HepG2 (cell line): Measurements from ENCODE around the gene ENTPD1. TPM values are rescaled to one million over a fixed set of nuclear protein-coding genes. Genes with fewer than 3 reads are reported as not detected.
A peak's percentile ranks its signal among the peaks of the same experiment; 100 is the strongest.

Experiments
- ARID5B ChIP-seq: IDR thresholded peaks from 2 replicates; pipeline ENCODE4 v1.4.0; 2020; ENCODE audit warnings: mild to moderate bottlenecking, missing genetic modification reagents
- LCORL ChIP-seq, 2 experiments: fragments of 450-650 bp in 1 of 2; sonication (generic) in 1 of 2; formaldehyde crosslinking in 1 of 2; IDR thresholded peaks; 2 replicates each; pipeline versions ENCODE4 v1.5.0 to v1.6.1; 2017 to 2020; ENCODE audit warnings: antibody characterized with exemption in 1 of 2, missing genetic modification reagents in 1 of 2
- TARDBP ChIP-seq: sonication (generic); formaldehyde crosslinking; IDR thresholded peaks from 2 replicates; pipeline ENCODE4 v1.8.0; 2022; ENCODE audit warnings: mild to moderate bottlenecking, missing genetic modification reagents
- ZHX1 ChIP-seq: sonication (generic); formaldehyde crosslinking; IDR thresholded peaks from 2 replicates; pipeline ENCODE4 v1.8.1; 2022; ENCODE audit warnings: low read depth, mild to moderate bottlenecking, missing genetic modification reagents
- ZNF574 ChIP-seq: sonication (generic); formaldehyde crosslinking; IDR thresholded peaks from 2 replicates; pipeline ENCODE4 v1.4.0; 2020; ENCODE audit warnings: missing genetic modification reagents
- ZNF646 ChIP-seq: sonication (generic); formaldehyde crosslinking; IDR thresholded peaks from 2 replicates; pipeline ENCODE4 v1.9.0; 2021; ENCODE audit warnings: mild to moderate bottlenecking, missing genetic modification reagents
- ZNF678 ChIP-seq: sonication (generic); formaldehyde crosslinking; IDR thresholded peaks from 2 replicates; pipeline ENCODE4 v1.4.0; 2020; ENCODE audit warnings: mild to moderate bottlenecking, missing genetic modification reagents
- polyA plus RNA-seq, 8 experiments: library from polyadenylated mRNA; depleted of rRNA in 3 of 8; stranded (reverse) in 7 of 8; unstranded in 1 of 8; fragments of >200 nt; fragmentation: Illumina TruSeq in 4 of 8; extraction: Trizol in 4 of 8; gene quantifications; 2 replicates each; pipeline versions ENCODE4 v1.2.1 to v1.2.3, GENCODE V29; 2011 to 2016; ENCODE audit warnings: low read depth in 4 of 8, missing spikeins in 1 of 8, mixed read lengths in 1 of 8; ENCODE audit not compliant: insufficient read depth in 1 of 8
- total RNA-seq, 5 experiments: library from RNA; depleted of rRNA; stranded (reverse); fragments of >200 nt; fragmentation: Illumina TruSeq; extraction: Trizol; gene quantifications; 2 replicates each; pipeline ENCODE4 v1.2.3, GENCODE V29; 2016; ENCODE audit warnings: low read depth in 1 of 5

The ENTPD1 gene
- total and polyA plus RNA-seq, 2 of the 13 experiments (the other 11 are each of a cell fraction or from before 2014, with no cell fraction given): 0.07 TPM

GRCh38 chr10:95836610-95837355 is 80.8 kb downstream of the ENTPD1 start (continued):
- TF ChIP-seq ZNF646 (CRISPR knock-in tag) (0 out of 2 replicates have a peak, but pooled peaks have one; percentile 24), ZNF574 (0 out of 2 replicates have a peak, but pooled peaks have one; percentile 42), TARDBP (CRISPR knock-in tag) (peak; percentile 65; the same call in 1 of the 2 replicates), ZNF678 (0 out of 2 replicates have a peak, but pooled peaks have one; percentile 43), ZHX1 (CRISPR knock-in tag) (0 out of 2 replicates have a peak, but pooled peaks have one; percentile 19), LCORL (IDR thresholded peaks at IDR 0.05) (no peak), LCORL (CRISPR knock-in tag; IDR thresholded peaks at IDR 0.05) (peak; percentile 66), ARID5B (peak; percentile 81)
